ENCODE data around the gene OPRD1. TPM values are rescaled to one million over a fixed set of nuclear protein-coding genes. Genes with fewer than 3 reads are reported as not detected.
A peak's percentile ranks its signal among the peaks of the same experiment; 100 is the strongest.
"Not testable (repeated sequence)": the region's sequence is repeated elsewhere in the genome, so short reads cannot be mapped to it uniquely, and the experiment has no call there.

The OPRD1 gene
- total RNA-seq, 2 experiments from 2014 or later, result not detected

GRCh38 chr1:28803662-28804061 lies 8.3 kb upstream of the OPRD1 start:
- ATAC-seq, result no peak
- ChIA-PET POLR2A (no interaction called here), CTCF (interaction anchor here (1.0 kb wide), 1 partner anchor 19 kb away, joined by 3 read pairs; no protein-coding TSS in a partner anchor)
- Mint-ChIP-seq H3K4me1 (ENCODE audit: low read depth) (no peaks in the 10 kb centered on the region), H3K36me3 (ENCODE audit: low read depth) (no peaks in the 10 kb centered on the region), H3K27me3 (ENCODE audit: low read depth) (peaks cover 9% of the 10 kb centered on the region), H3K9me3 (ENCODE audit: insufficient read depth) (no peaks in the 10 kb centered on the region), H3K27ac (no peak overlapping the region), H3K4me3 (no peak overlapping the region)
- no peak for DNase-seq

DNA sequence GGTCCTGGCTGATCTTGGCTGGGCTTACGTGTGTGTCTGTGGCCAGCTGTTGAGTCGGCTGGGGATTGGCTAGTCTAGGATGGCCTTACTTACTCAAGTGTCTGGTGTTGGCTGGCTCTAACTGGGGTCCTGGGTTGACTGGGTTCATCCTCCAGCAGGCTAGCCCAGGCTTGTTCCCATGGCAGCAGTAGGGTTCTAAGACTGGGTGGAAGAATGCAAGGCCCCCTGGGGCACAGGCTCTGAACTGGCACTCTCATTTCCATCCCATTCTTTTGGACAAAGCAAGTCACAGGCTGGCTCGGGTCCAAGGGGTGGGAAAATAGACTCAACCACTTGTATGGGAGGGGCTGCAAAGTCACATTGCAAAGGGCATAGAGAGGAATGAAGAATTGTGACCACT lies 7.9 kb upstream of the OPRD1 start:
- H3K27me3 Mint-ChIP-seq (ENCODE audit: low read depth), result peaks cover 7% of the 10 kb centered on the region
- no peaks in the 10 kb centered on the region for H3K9me3 Mint-ChIP-seq (ENCODE audit: insufficient read depth)
- ChIA-PET POLR2A (no interaction called here), CTCF (no interaction called here)
- no peak for DNase-seq
- H3K36me3 Mint-ChIP-seq (ENCODE audit: low read depth), result no peaks in the 10 kb centered on the region
- H3K4me1 Mint-ChIP-seq (ENCODE audit: low read depth), result no peaks in the 10 kb centered on the region
- no peak overlapping the region for H3K27ac Mint-ChIP-seq
- no peak overlapping the region for H3K4me3 Mint-ChIP-seq
- ATAC-seq, result no peak

GRCh38 chr1:28807046-28807445 lies 4.9 kb upstream of the OPRD1 start:
- no peak overlapping the region for H3K27ac Mint-ChIP-seq
- no peaks in the 10 kb centered on the region for H3K36me3 Mint-ChIP-seq (ENCODE audit: low read depth)
- peaks cover 27% of the 10 kb centered on the region for H3K27me3 Mint-ChIP-seq (ENCODE audit: low read depth)
- ATAC-seq (no peak), DNase-seq (no peak)
- H3K4me3 Mint-ChIP-seq, result no peak overlapping the region
- POLR2A ChIA-PET, result no interaction called here
- no peaks in the 10 kb centered on the region for H3K4me1 Mint-ChIP-seq (ENCODE audit: low read depth)
- CTCF ChIA-PET, result interaction anchor here (0.8 kb wide), 1 partner anchor 70 kb away, joined by 3 read pairs; no protein-coding TSS in a partner anchor
- H3K9me3 Mint-ChIP-seq (ENCODE audit: insufficient read depth), result no peaks in the 10 kb centered on the region

DNA sequence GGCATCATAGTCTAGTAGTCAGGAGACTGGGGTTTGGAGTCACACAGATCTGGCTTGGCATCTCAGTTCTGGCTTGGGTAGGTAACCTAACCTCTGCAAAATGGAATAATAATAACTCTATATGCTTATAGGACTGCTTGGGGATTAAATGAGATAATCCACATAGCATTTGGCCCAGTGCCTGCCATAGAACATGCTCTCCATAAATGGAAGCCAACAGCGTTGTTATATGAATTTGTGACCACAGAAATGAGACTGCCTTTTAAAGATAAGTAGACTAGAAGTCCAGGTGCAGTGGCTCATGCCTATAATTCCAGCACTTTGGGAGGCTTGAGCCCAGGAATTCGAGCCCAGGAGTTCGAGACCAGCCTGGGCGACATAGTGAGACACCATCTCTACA lies 4.0 kb upstream of the OPRD1 start:
- Mint-ChIP-seq H3K9me3 (ENCODE audit: insufficient read depth) (no peaks in the 10 kb centered on the region), H3K4me3 (no peak overlapping the region), H3K27me3 (ENCODE audit: low read depth) (peaks cover 34% of the 10 kb centered on the region), H3K4me1 (ENCODE audit: low read depth) (no peaks in the 10 kb centered on the region), H3K27ac (no peak overlapping the region), H3K36me3 (ENCODE audit: low read depth) (no peaks in the 10 kb centered on the region)
- POLR2A ChIA-PET, result no interaction called here
- CTCF ChIA-PET, result no interaction called here
- DNase-seq (no peak), ATAC-seq (no peak)

GRCh38 chr1:28811369-28811765 lies 603 bp upstream of the OPRD1 start:
- H3K4me1 Mint-ChIP-seq (ENCODE audit: low read depth), result peaks cover 7% of the 10 kb centered on the region
- ATAC-seq (no peak), DNase-seq (no peak)
- POLR2A ChIA-PET, result no interaction called here
- H3K36me3 Mint-ChIP-seq (ENCODE audit: low read depth), result no peaks in the 10 kb centered on the region
- no peak overlapping the region for H3K4me3 Mint-ChIP-seq
- H3K9me3 Mint-ChIP-seq (ENCODE audit: insufficient read depth), result no peaks in the 10 kb centered on the region
- CTCF ChIA-PET, result no interaction called here
- H3K27ac Mint-ChIP-seq, result no peak overlapping the region
- H3K27me3 Mint-ChIP-seq (ENCODE audit: low read depth), result peaks cover 48% of the 10 kb centered on the region

- H3K9me3 Mint-ChIP-seq (ENCODE audit: insufficient read depth), result no peaks in the 10 kb centered on the region
- H3K4me1 Mint-ChIP-seq (ENCODE audit: low read depth), result peaks cover 7% of the 10 kb centered on the region
- POLR2A ChIA-PET, result no interaction called here
- CTCF ChIA-PET, result no interaction called here
- H3K4me3 Mint-ChIP-seq, result no peak overlapping the region
- no peak overlapping the region for H3K27ac Mint-ChIP-seq
- no peak for DNase-seq
- H3K27me3 Mint-ChIP-seq (ENCODE audit: low read depth), result peaks cover 50% of the 10 kb centered on the region
- ATAC-seq, result no peak
- H3K36me3 Mint-ChIP-seq (ENCODE audit: low read depth), result no peaks in the 10 kb centered on the region
These were observed 899 bp downstream of the OPRD1 start for GRCh38 chr1:28812669-28813468.

GRCh38 chr1:28813931-28814465 lies 2.0 kb downstream of the OPRD1 start:
- no peaks in the 10 kb centered on the region for H3K36me3 Mint-ChIP-seq (ENCODE audit: low read depth)
- H3K4me1 Mint-ChIP-seq (ENCODE audit: low read depth), result peaks cover 7% of the 10 kb centered on the region
- ATAC-seq (no peak), DNase-seq (no peak)
- POLR2A ChIA-PET, result interaction anchor here (0.9 kb wide), 1 partner anchor 145 kb away, joined by 4 read pairs; the partner anchor contains the start of gene GMEB1
- no peaks in the 10 kb centered on the region for H3K9me3 Mint-ChIP-seq (ENCODE audit: insufficient read depth)
- H3K27me3 Mint-ChIP-seq (ENCODE audit: low read depth), result peaks cover 50% of the 10 kb centered on the region
- no peak overlapping the region for H3K27ac Mint-ChIP-seq
- H3K4me3 Mint-ChIP-seq, result no peak overlapping the region
- CTCF ChIA-PET, result no interaction called here

GRCh38 chr1:28815533-28816185 lies 3.7 kb downstream of the OPRD1 start:
- Mint-ChIP-seq H3K4me3 (no peak overlapping the region), H3K9me3 (ENCODE audit: insufficient read depth) (no peaks in the 10 kb centered on the region), H3K27me3 (ENCODE audit: low read depth) (peaks cover 43% of the 10 kb centered on the region), H3K27ac (no peak overlapping the region), H3K4me1 (ENCODE audit: low read depth) (peaks cover 7% of the 10 kb centered on the region), H3K36me3 (ENCODE audit: low read depth) (no peaks in the 10 kb centered on the region)
- CTCF ChIA-PET, result interaction anchor here (1.1 to 1.5 kb wide), 5 partner anchors 24 to 66 kb away, joined by 3 to 6 read pairs (median 3); no protein-coding TSS in a partner anchor
- POLR2A ChIA-PET, result no interaction called here
- DNase-seq (peak; percentile 24), ATAC-seq (peak; percentile 56)

DNA sequence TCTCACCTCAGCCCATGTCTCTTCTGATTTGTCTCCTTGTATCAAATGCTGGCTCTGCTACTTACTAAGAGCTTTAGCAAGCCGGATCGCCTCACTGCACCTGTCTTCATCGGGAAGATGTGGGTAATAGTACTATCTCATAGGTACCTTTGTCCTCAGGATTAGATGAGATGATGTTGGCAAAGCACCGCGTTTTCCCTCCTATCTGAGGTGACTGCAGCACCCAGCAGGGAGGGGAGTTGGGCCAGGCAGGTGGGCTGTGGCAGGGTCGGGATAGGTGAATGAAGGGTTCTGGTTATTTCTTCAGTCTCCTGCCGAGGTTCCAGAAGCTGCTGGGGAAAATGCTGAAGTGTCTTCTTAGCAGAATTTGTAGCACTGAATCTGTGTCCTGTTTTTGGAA lies 5.2 kb downstream of the OPRD1 start:
- Mint-ChIP-seq H3K27ac (no peak overlapping the region), H3K4me3 (no peak overlapping the region), H3K36me3 (ENCODE audit: low read depth) (no peaks in the 10 kb centered on the region), H3K4me1 (ENCODE audit: low read depth) (peaks cover 7% of the 10 kb centered on the region), H3K9me3 (ENCODE audit: insufficient read depth) (no peaks in the 10 kb centered on the region), H3K27me3 (ENCODE audit: low read depth) (peaks cover 32% of the 10 kb centered on the region)
- CTCF ChIA-PET, result interaction anchor here (1.1 to 1.5 kb wide), 2 partner anchors 42 to 60 kb away, joined by 3 to 4 read pairs; no protein-coding TSS in a partner anchor
- POLR2A ChIA-PET, result no interaction called here
- ATAC-seq (no peak), DNase-seq (no peak)

GRCh38 chr1:28819020-28819419 lies 7.0 kb downstream of the OPRD1 start:
- CTCF ChIA-PET, result interaction anchor here (1.0 kb wide), 1 partner anchor 34 kb away, joined by 3 read pairs; no protein-coding TSS in a partner anchor
- POLR2A ChIA-PET, result no interaction called here
- DNase-seq (no peak), ATAC-seq (no peak)
- Mint-ChIP-seq H3K4me1 (ENCODE audit: low read depth) (peaks cover 7% of the 10 kb centered on the region), H3K27me3 (ENCODE audit: low read depth) (peaks cover 15% of the 10 kb centered on the region), H3K4me3 (no peak overlapping the region), H3K27ac (no peak overlapping the region), H3K36me3 (ENCODE audit: low read depth) (no peaks in the 10 kb centered on the region), H3K9me3 (ENCODE audit: insufficient read depth) (no peaks in the 10 kb centered on the region)

GRCh38 chr1:28822799-28823198 lies 10.8 kb downstream of the OPRD1 start:
- H3K27ac Mint-ChIP-seq, result no peak overlapping the region
- DNase-seq (no peak), ATAC-seq (no peak)
- peaks cover 6% of the 10 kb centered on the region for H3K27me3 Mint-ChIP-seq (ENCODE audit: low read depth)
- H3K36me3 Mint-ChIP-seq (ENCODE audit: low read depth), result no peaks in the 10 kb centered on the region
- no peaks in the 10 kb centered on the region for H3K9me3 Mint-ChIP-seq (ENCODE audit: insufficient read depth)
- ChIA-PET POLR2A (no interaction called here), CTCF (no interaction called here)
- no peak overlapping the region for H3K4me3 Mint-ChIP-seq
- no peaks in the 10 kb centered on the region for H3K4me1 Mint-ChIP-seq (ENCODE audit: low read depth)

DNA sequence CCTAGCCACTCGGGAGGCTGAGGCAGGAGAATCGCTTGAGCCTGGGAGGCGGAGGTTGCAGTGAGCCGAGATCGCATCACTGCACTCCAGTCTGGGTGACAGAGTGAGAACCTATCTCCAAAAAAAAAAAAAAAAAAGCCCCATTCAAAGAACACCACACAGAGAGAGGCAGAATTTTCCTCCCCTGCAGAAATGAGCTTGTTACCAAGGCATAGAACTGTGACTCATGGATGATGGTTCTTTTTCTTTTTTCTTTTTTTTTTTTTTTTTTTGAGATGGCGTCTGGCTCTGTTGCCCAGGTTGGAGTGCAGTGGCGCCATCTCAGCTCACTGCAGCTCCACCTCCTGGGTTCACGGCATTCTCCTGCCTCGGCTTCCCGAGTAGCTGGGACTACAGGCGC lies 12.1 kb downstream of the OPRD1 start:
- H3K27ac Mint-ChIP-seq; POLR2A ChIA-PET; DNase-seq; H3K9me3 Mint-ChIP-seq (ENCODE audit: insufficient read depth); ATAC-seq; CTCF ChIA-PET; H3K4me3 Mint-ChIP-seq; H3K36me3 Mint-ChIP-seq (ENCODE audit: low read depth); H3K4me1 Mint-ChIP-seq (ENCODE audit: low read depth): not testable (repeated sequence)
- peaks cover 11% of the 10 kb centered on the region for H3K27me3 Mint-ChIP-seq (ENCODE audit: low read depth)
